Transverse colon (tissue), 4 donors: ENCODE data around the gene SLC7A8. TPM values are rescaled to one million over a fixed set of nuclear protein-coding genes. Genes with fewer than 3 reads are reported as not detected.

Experiments
- DNase-seq: peaks from one replicate; pipeline ENCODE4 v3.0.0-alpha.2; 2019
- H3K27ac ChIP-seq, 4 donors: fragments of 200-600 bp; sonication (generic); 2 replicates each; pipeline ENCODE4 v1.5.1; 2016 to 2018; ENCODE audit warnings: inconsistent platforms in 4 of 4
- H3K27me3 ChIP-seq: fragments of 200-600 bp; sonication (generic); 2 replicates; pipeline ENCODE4 v1.5.1; 2017; ENCODE audit warnings: inconsistent platforms
- H3K36me3 ChIP-seq, 4 donors: fragments of 200-600 bp; sonication (generic); 2 replicates each; pipeline ENCODE4 v1.5.1; 2017 to 2019; ENCODE audit warnings: inconsistent platforms in 4 of 4
- H3K4me1 ChIP-seq, 4 donors: fragments of 200-600 bp; sonication (generic); 2 replicates each; pipeline ENCODE4 v1.5.1; 2017 to 2020; ENCODE audit warnings: inconsistent platforms in 4 of 4
- H3K4me3 ChIP-seq, 4 donors: fragments of 200-600 bp; sonication (generic); 1 replicate in 1 of 4; 2 replicates in 3 of 4; pipeline versions ENCODE4 v1.5.1 to v1.6.1; 2017 to 2019; ENCODE audit warnings: inconsistent platforms in 4 of 4
- H3K9me3 ChIP-seq, 2 donors: fragments of 200-600 bp; sonication (generic); 2 replicates each; pipeline ENCODE4 v1.5.1; 2017 to 2019; ENCODE audit warnings: inconsistent platforms in 2 of 2
- EP300 ChIP-seq: sonication (generic); formaldehyde crosslinking; IDR thresholded peaks from one replicate; pipeline ENCODE4 v1.6.1; 2017; ENCODE audit warnings: antibody characterized with exemption, low read depth
- POLR2A ChIP-seq: fragments of 450-650 bp; IDR thresholded peaks from one replicate; pipeline ENCODE4 v1.6.1; 2016; ENCODE audit warnings: antibody characterized with exemption, mild to moderate bottlenecking, moderate library complexity
- POLR2AphosphoS5 ChIP-seq, 3 donors: sonication (generic); formaldehyde crosslinking; IDR thresholded peaks; one replicate each; pipeline ENCODE4 v1.6.1; 2016; ENCODE audit warnings: antibody characterized with exemption in 3 of 3
- WGBS, 2 donors: methylation state at CpG; one replicate each; pipeline ENCODE4 v1.1.5; 2018; ENCODE audit warnings: low coverage in 1 of 2; 5-methylcytosine and 5-hydroxymethylcytosine counted together
- in situ Hi-C, 4 donors: fragments of 200-750 bp; cut with MboI; loops; one replicate each; pipeline versions ENCODE4 v1.15.0 to v1.15.1; 2017; ENCODE audit warnings: low sequenced_read_pairs in 3 of 4, low pct_ligation_motif_present in 1 of 4, low pct_unique_long_range_greater_than_20kb in 1 of 4
- intact Hi-C: fragments of 100-400 bp; cut with DNase I; formaldehyde crosslinking; loops from one replicate; pipeline ENCODE4 v1.15.1; 2023; ENCODE audit warnings: low total_unique reads
- total RNA-seq, 4 donors: library from RNA; depleted of rRNA; stranded (reverse); fragments of >200 nt; gene quantifications; one replicate each; pipeline ENCODE4 v1.1.0, GENCODE V29; 2016
- TF ChIP-seq, protein P1 (sequence below), 5 experiments: fragments of 200-600 bp in 3 of 5; fragments of 450-650 bp in 2 of 5; sonication (generic) in 3 of 5; IDR thresholded peaks; 1 replicate in 2 of 5; 2 replicates in 3 of 5; pipeline ENCODE4 v1.5.1; 2016 to 2017; ENCODE audit warnings: antibody characterized with exemption in 5 of 5, inconsistent platforms in 3 of 5, mild to moderate bottlenecking in 2 of 5, moderate library complexity in 1 of 5

Gene SLC7A8
- total RNA-seq, 4 donors from 2014 or later = 5.2 to 29.1 (median 14.2) TPM

DNA sequence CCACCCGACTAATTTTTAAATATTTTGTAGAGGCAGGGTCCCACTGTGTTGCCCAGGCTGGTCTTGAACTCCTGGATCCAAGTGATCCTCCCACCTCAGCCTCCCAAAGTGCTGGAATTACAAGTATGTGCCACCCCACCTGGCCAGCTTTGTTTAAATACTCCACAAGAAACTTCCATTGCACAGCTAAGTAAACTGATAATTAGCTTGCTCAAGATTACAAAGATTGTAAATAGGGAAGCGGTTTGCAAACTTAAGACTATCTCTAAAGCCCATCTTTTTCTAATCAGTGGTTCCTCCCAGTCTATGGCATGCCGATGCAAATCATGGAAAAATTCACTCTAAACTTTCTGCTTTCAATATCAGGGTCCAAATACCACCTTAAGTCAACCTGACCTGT lies 9.7 kb downstream of the SLC7A8 start:
- Histone ChIP-seq H3K4me1 (peaks cover 2 to 28% (median 7%) of the 10 kb centered on the region in 4 donors), H3K4me3 (no peak overlapping the region), H3K27me3 (no peaks in the 10 kb centered on the region), H3K27ac (no peak overlapping the region), H3K9me3 (no peaks in the 10 kb centered on the region), H3K36me3 (no peaks in the 10 kb centered on the region)
- no peak for DNase-seq
- TF ChIP-seq, protein P1, sequence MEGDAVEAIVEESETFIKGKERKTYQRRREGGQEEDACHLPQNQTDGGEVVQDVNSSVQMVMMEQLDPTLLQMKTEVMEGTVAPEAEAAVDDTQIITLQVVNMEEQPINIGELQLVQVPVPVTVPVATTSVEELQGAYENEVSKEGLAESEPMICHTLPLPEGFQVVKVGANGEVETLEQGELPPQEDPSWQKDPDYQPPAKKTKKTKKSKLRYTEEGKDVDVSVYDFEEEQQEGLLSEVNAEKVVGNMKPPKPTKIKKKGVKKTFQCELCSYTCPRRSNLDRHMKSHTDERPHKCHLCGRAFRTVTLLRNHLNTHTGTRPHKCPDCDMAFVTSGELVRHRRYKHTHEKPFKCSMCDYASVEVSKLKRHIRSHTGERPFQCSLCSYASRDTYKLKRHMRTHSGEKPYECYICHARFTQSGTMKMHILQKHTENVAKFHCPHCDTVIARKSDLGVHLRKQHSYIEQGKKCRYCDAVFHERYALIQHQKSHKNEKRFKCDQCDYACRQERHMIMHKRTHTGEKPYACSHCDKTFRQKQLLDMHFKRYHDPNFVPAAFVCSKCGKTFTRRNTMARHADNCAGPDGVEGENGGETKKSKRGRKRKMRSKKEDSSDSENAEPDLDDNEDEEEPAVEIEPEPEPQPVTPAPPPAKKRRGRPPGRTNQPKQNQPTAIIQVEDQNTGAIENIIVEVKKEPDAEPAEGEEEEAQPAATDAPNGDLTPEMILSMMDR (IDR thresholded peaks at IDR 0.05) = no peak
- TF ChIP-seq EP300 (no peak), POLR2A (no peak), POLR2AphosphoS5 (IDR thresholded peaks at IDR 0.05) (no peak)
- intact Hi-C loops (no loop called here), in situ Hi-C loops (no loop called here)
- WGBS, 2 donors = 69 to 81% methylated on average over 3 of the region's 3 CpGs

DNA sequence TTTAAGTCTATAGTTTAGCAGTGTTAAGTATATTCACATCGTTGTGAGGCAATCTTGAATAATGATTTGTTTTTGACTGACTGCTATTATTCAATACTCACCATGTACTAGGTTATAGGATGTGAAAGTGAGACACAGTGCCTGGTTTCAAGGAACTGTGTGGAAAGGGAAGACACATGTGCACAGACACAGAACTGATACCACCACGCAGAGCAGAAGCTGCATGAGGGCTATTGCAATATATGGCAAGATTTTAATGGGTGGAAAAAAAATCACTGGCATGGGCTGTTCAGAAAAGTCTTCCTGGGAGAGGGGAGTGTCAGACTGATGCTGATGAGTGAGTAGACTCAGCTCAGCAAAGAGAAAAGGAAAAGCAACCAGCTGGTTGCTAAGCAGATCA lies 10.4 kb downstream of the SLC7A8 start:
- TF ChIP-seq EP300 = no peak
- TF ChIP-seq POLR2AphosphoS5 (IDR thresholded peaks at IDR 0.05) = no peak
- no peak for TF ChIP-seq POLR2A
- TF ChIP-seq, protein P1 (IDR thresholded peaks at IDR 0.05) = no peak
- intact Hi-C loops = no loop called here
- 75 to 78% methylated on average over 1 to 2 of the region's 2 CpGs for WGBS, 2 donors
- no peaks in the 10 kb centered on the region for H3K27me3 ChIP-seq
- H3K4me3 ChIP-seq = no peak overlapping the region
- no peaks in the 10 kb centered on the region for H3K9me3 ChIP-seq
- H3K36me3 ChIP-seq = no peaks in the 10 kb centered on the region
- peaks cover 6 to 36% (median 14%) of the 10 kb centered on the region in 4 donors for H3K4me1 ChIP-seq
- in situ Hi-C loops = no loop called here
- no peak overlapping the region for H3K27ac ChIP-seq
- DNase-seq = no peak

DNA sequence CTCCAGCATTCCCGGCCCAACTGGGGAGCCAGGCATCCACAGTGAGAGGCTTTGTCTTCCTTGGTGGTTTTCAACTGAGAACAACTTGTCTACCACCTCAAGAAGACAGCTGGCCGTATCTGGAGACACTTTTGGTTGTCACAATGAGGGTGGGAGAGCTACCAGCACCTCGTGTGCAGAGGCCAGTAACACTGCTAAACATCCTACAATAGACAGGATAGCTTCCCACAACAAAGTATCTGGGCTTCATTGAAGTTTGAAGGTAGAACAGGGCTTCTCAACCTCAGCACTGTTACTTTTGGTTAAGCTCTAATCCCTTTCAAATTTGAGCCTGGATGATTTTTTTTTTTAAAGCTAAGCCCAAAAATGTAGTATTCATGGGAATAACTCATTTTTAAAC lies 10.9 kb downstream of the SLC7A8 start:
- in situ Hi-C loops = no loop called here
- H3K4me3 ChIP-seq = no peak overlapping the region
- 61% methylated on average over 3 of the region's 3 CpGs; no CpG with 5 or more reads in 1 of the 2 donors for WGBS, 2 donors

DNA sequence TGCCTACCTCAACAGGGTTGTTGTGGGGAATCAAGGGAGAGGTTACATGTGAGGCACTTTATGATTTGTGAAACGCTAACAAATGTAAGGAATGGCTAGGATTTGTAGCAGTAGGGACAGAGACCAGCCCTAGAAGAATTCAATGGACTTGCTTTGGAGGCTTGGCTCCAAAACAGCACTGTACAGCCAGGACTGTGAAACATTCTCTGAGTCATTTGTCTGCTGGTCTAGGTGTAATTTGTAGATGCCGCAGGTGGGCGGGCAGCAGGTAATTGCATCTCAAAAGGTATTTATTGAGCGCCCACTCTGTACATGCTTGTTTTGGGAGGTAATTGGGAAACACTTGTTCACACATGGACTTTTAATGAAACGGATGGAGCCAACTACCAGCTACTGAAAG lies 11.4 kb downstream of the SLC7A8 start:
- H3K27ac ChIP-seq = no peak overlapping the region
- 65 to 88% methylated on average over 2 to 5 of the region's 5 CpGs for WGBS, 2 donors
- intact Hi-C loops = no loop called here
- TF ChIP-seq EP300 = no peak
- TF ChIP-seq POLR2A = no peak
- TF ChIP-seq, protein P1 (IDR thresholded peaks at IDR 0.05) = no peak
- TF ChIP-seq POLR2AphosphoS5 (IDR thresholded peaks at IDR 0.05) = no peak
- peaks cover 14 to 39% (median 23%) of the 10 kb centered on the region in 4 donors for H3K4me1 ChIP-seq
- in situ Hi-C loops = no loop called here
- no peaks in the 10 kb centered on the region for H3K27me3 ChIP-seq
- H3K36me3 ChIP-seq = no peaks in the 10 kb centered on the region
- no peaks in the 10 kb centered on the region for H3K9me3 ChIP-seq
- H3K4me3 ChIP-seq = no peak overlapping the region
- DNase-seq = no peak

More for the DNA sequence above, 10.9 kb downstream of the SLC7A8 start:
- no peaks in the 10 kb centered on the region for H3K36me3 ChIP-seq
- no peak overlapping the region for H3K27ac ChIP-seq
- H3K4me1 ChIP-seq = peaks cover 11 to 39% (median 18%) of the 10 kb centered on the region in 4 donors
- TF ChIP-seq POLR2AphosphoS5 (IDR thresholded peaks at IDR 0.05) (no peak), POLR2A (no peak), EP300 (no peak)
- TF ChIP-seq, protein P1 (IDR thresholded peaks at IDR 0.05) = no peak
- no peak for DNase-seq
- H3K9me3 ChIP-seq = no peaks in the 10 kb centered on the region
- H3K27me3 ChIP-seq = no peaks in the 10 kb centered on the region
- intact Hi-C loops = no loop called here
